LNCAP (cell line): ENCODE measurements around the gene MGRN1.

Source experiments
- TF ChIP-seq, protein P1 (sequence below): fragments of 450-650 bp; IDR thresholded peaks from 2 replicates; pipeline ENCODE4 v1.5.1; 2017; ENCODE audit warnings: mild to moderate bottlenecking

Gene MGRN1

DNA sequence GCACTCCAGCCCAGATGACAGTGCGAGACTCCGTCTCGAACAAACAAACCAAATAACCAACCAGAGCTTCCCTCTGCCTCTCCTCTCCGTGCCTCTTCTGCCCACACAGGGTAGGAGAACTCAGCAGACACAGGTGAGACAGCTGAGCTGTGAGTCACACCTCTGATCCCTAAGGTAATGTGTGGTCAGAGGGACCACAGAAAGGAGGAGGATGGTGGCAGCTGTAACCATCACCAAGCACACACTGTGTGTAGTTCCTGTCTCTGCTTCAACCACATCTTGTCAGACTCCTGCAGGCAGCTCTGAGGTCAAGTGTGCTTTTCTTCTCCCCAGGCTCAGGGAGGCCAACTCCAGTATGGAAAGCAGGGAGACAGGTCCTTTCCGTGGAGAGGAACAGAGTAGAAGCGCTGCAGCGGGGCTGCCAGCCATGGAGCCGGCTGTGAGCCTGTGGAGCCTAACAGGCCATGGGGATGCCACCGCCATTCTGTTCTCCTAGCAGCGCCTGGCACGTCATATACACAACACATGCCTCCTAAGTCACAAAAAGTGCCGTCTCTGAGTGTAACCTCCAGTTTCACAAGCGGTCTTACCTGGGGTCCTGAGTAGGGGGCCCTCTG is 75.9 kb downstream of the MGRN1 start:
- TF ChIP-seq, protein P1, sequence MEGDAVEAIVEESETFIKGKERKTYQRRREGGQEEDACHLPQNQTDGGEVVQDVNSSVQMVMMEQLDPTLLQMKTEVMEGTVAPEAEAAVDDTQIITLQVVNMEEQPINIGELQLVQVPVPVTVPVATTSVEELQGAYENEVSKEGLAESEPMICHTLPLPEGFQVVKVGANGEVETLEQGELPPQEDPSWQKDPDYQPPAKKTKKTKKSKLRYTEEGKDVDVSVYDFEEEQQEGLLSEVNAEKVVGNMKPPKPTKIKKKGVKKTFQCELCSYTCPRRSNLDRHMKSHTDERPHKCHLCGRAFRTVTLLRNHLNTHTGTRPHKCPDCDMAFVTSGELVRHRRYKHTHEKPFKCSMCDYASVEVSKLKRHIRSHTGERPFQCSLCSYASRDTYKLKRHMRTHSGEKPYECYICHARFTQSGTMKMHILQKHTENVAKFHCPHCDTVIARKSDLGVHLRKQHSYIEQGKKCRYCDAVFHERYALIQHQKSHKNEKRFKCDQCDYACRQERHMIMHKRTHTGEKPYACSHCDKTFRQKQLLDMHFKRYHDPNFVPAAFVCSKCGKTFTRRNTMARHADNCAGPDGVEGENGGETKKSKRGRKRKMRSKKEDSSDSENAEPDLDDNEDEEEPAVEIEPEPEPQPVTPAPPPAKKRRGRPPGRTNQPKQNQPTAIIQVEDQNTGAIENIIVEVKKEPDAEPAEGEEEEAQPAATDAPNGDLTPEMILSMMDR, result no peak

DNA sequence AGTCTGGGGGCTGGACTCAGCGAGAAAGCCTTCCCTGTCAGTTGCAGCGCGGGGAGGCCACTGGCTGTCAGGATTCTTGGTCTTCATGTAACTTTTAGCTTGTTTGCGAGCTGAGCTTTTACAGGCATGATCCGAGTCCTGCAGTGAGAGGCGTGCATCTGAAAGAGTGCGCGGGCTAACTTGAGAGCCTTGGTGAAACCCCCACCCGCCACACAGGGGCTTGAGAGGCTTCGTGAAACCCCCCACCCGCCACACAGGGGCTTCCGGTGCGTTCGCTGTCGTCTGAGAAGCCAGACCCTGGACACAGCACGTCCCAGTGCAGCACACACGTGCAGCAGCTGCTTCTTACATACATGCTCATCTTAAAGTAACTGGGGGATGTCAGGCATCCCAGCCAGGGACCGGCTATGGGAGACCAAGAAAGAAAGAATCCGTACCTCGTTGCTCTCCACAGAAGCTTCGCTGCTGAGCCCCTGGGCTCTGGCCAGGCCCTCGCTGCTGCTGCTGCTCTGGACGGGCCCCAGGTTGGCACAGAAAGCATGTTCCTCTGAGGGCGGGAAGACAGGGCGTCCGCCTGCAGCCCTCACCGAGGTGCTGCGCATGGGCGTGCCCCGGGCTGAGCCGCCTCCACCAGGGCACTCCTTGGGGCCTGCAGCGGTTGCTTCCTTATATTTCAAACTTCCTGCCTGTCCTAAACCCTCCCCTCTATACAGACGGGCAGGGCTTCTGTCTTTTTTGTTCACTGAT is 76.5 kb downstream of the MGRN1 start:
- TF ChIP-seq, protein P1, result no peak

- TF ChIP-seq, protein P1, result no peak
Measured at GRCh38 chr16:4701791-4702465, 77.3 kb downstream of the MGRN1 start.

- TF ChIP-seq, protein P1, result no peak
Measured at GRCh38 chr16:4702466-4702808, 77.8 kb downstream of the MGRN1 start.

GRCh38 chr16:4703906-4704305 is 79.3 kb downstream of the MGRN1 start:
- TF ChIP-seq, protein P1, result no peak

GRCh38 chr16:4704491-4704890 is 79.9 kb downstream of the MGRN1 start:
- TF ChIP-seq, protein P1, result no peak

- TF ChIP-seq, protein P1, result no peak
Measured at GRCh38 chr16:4704913-4705312, 80.3 kb downstream of the MGRN1 start.
